PC-3 (cell line): ENCODE data around the gene NR2E1.

Experiments
- CTCF ChIP-seq: fragments of 300-600 bp; sonication (generic); conservative IDR thresholded peaks from 2 replicates; pipeline ENCODE4 v1.5.1; 2017; ENCODE audit warnings: antibody characterized with exemption, low read depth, mild to moderate bottlenecking, low read length
- EZH2 ChIP-seq: fragments of 300-600 bp; sonication (generic); IDR thresholded peaks from one replicate; pipeline ENCODE4 v1.6.1; 2017; ENCODE audit warnings: antibody characterized with exemption, mild to moderate bottlenecking, low read length; ENCODE audit not compliant: unreplicated experiment

GRCh38 chr6:108209738-108210137, 43.9 kb downstream of the NR2E1 start:
- TF ChIP-seq CTCF (no peak), EZH2 (no peak)
